ENCODE results near the gene CDH13. TPM values are rescaled to one million over a fixed set of nuclear protein-coding genes. Genes with fewer than 3 reads are reported as not detected.

The CDH13 gene
- total and polyA plus RNA-seq, 2 experiments from 2014 or later, result 1.6 to 4.4 TPM

- Mint-ChIP-seq H3K9me3 (no peaks in the 10 kb centered on the region), H3K27me3 (ENCODE audit: insufficient read depth, low read depth, poor library complexity) (no peaks in the 10 kb centered on the region), H3K4me1 (no peaks in the 10 kb centered on the region), H3K27ac (no peak overlapping the region), H3K4me3 (no peak overlapping the region), H3K36me3 (ENCODE audit: low read depth) (no peaks in the 10 kb centered on the region)
- no peak overlapping the region for H3K4me3 ChIP-seq
- ATAC-seq, result peak; percentile 38; the same call in 2 of the 3 replicates
- no peaks in the 10 kb centered on the region for H3K4me1 ChIP-seq (ENCODE audit: insufficient read depth)
- H3K27ac ChIP-seq (ENCODE audit: low read depth), result no peak overlapping the region
- no peak overlapping the region for H3K4me2 ChIP-seq
- H3K79me2 ChIP-seq (replicated peaks; ENCODE audit: insufficient read depth), result no peaks in the 10 kb centered on the region
- H3K9me2 ChIP-seq (ENCODE audit: insufficient read depth), result no peaks in the 10 kb centered on the region
- H3K36me3 ChIP-seq (ENCODE audit: insufficient read depth), result no peaks in the 10 kb centered on the region
- no peaks in the 10 kb centered on the region for H3F3A ChIP-seq (replicated peaks; ENCODE audit: low read depth)
- TF ChIP-seq CTCF (conservative IDR thresholded peaks at IDR 0.05; ENCODE audit: low read depth in 2 of 2) (peak; percentile 63 to 81), POLR2AphosphoS5 (IDR thresholded peaks at IDR 0.05; ENCODE audit: low read depth) (no peak)
- DNase-seq (ENCODE audit: low spot score), result peak; percentile 52
- no peak overlapping the region for H2AFZ ChIP-seq
- no peaks in the 10 kb centered on the region for H3K27me3 ChIP-seq (ENCODE audit: insufficient read depth)
- H4K20me1 ChIP-seq (replicated peaks; ENCODE audit: insufficient read depth), result no peaks in the 10 kb centered on the region
Measured at GRCh38 chr16:82671741-82672140, 45.0 kb downstream of the CDH13 start.

GRCh38 chr16:82672676-82673075 lies 45.9 kb downstream of the CDH13 start:
- no peak overlapping the region for H3K4me2 ChIP-seq
- no peaks in the 10 kb centered on the region for H4K20me1 ChIP-seq (replicated peaks; ENCODE audit: insufficient read depth)
- H3K4me3 ChIP-seq, result no peak overlapping the region
- no peaks in the 10 kb centered on the region for H3K9me2 ChIP-seq (ENCODE audit: insufficient read depth)
- H3K79me2 ChIP-seq (replicated peaks; ENCODE audit: insufficient read depth), result no peaks in the 10 kb centered on the region
- no peaks in the 10 kb centered on the region for H3K36me3 Mint-ChIP-seq (ENCODE audit: low read depth)
- no peak for DNase-seq (ENCODE audit: low spot score)
- no peaks in the 10 kb centered on the region for H3K9me3 Mint-ChIP-seq
- H3K4me1 ChIP-seq (ENCODE audit: insufficient read depth), result no peaks in the 10 kb centered on the region
- H3F3A ChIP-seq (replicated peaks; ENCODE audit: low read depth), result no peaks in the 10 kb centered on the region
- H2AFZ ChIP-seq, result no peak overlapping the region
- no peak overlapping the region for H3K4me3 Mint-ChIP-seq
- H3K36me3 ChIP-seq (ENCODE audit: insufficient read depth), result no peaks in the 10 kb centered on the region
- ATAC-seq, result no peak
- H3K27me3 Mint-ChIP-seq (ENCODE audit: insufficient read depth, low read depth, poor library complexity), result no peaks in the 10 kb centered on the region
- H3K27ac ChIP-seq (ENCODE audit: low read depth), result no peak overlapping the region
- H3K27ac Mint-ChIP-seq, result no peak overlapping the region
- H3K27me3 ChIP-seq (ENCODE audit: insufficient read depth), result no peaks in the 10 kb centered on the region
- H3K4me1 Mint-ChIP-seq, result no peaks in the 10 kb centered on the region
- TF ChIP-seq EZH2phosphoT487 (IDR thresholded peaks at IDR 0.05; ENCODE audit: unreplicated experiment) (no peak), CTCF (conservative IDR thresholded peaks at IDR 0.05; ENCODE audit: low read depth in 2 of 2) (no peak), POLR2AphosphoS5 (IDR thresholded peaks at IDR 0.05; ENCODE audit: low read depth) (no peak), ETS1 (IDR thresholded peaks at IDR 0.05) (no peak), CREB1 (CRISPR knock-in tag; IDR thresholded peaks at IDR 0.05; ENCODE audit: low read depth) (no peak), ZNF114 (CRISPR knock-in tag; IDR thresholded peaks at IDR 0.05) (no peak), REST (IDR thresholded peaks at IDR 0.05; ENCODE audit: unreplicated experiment) (no peak)

Measured in GM23338 (cell line).